ENCODE measurements around the gene SACM1L.

DNA sequence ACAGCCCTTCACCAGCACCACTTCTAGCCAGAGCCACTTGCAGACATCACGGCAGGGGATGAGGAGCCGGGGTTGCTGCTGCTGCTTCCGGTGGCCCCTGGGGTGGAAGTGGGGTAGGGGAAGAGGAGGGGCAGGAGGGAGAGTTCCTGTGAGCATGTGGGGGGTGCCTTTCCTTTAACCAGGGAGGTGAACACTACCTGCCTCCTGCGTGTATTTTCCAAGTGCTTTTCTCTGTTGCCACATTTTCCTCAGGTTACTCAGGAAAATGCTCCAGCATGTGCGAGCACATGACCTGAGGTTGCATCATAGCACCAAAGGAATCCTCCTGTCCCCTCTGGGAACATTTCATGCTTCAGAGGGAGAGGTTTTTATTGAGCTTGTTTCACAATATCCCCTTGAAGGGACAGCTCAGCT is 12.2 kb upstream of the SACM1L start:
- TF ChIP-seq POLR2AphosphoS5 (IDR thresholded peaks at IDR 0.05; ENCODE audit: low read depth, low read length) (no peak), POLR2A (IDR thresholded peaks at IDR 0.05; ENCODE audit: low read depth, low read length) (no peak)
